ENCODE results near the gene CHD1. TPM values are rescaled to one million over a fixed set of nuclear protein-coding genes. Genes with fewer than 3 reads are reported as not detected.

The CHD1 gene
- total and polyA plus RNA-seq, 2 donors (not counting 3 experiments of a cell fraction or from before 2014, with no cell fraction given), result 16.2 to 48.9 TPM

DNA sequence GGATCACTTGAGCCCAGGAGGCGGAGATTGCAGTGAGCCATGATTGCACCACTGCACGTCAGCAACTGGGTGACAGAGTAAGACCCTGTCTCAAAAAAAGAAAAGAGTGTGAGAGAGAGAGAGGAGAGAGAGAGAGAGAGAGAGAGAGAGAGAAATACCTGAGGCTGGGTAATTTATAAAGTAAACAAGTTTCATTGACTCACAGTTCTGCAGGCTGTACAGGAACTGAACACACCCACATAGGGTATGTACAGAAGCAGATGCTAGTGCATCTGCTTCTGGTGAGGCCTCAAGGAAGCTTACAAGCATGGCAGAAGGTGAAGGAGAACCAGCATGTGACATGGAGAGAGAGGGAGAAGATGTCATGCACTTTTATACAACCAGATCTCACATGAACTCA is 46.4 kb upstream of the CHD1 start:
- ChIA-PET CTCF (no interaction called here), POLR2A (no interaction called here)
- DNase-seq (ENCODE audit: low read depth, low spot score) (no peak), FAIRE-seq (no peak)
- no peaks in the 10 kb centered on the region for H3K9me1 ChIP-seq (replicated peaks; ENCODE audit: control insufficient read depth, extremely low read depth, insufficient read depth, low read length)
- intact Hi-C loops (cut with micrococcal nuclease) (no loop called here), dilution Hi-C loops (cut with MboI; ENCODE audit: extremely low pct_ligation_motif_present, low sequenced_read_pairs) (no loop called here)
- no peaks in the 10 kb centered on the region for H3K79me2 ChIP-seq (ENCODE audit: control insufficient read depth, insufficient read depth, low read length)
- no peaks in the 10 kb centered on the region for H3K36me3 ChIP-seq (ENCODE audit: control insufficient read depth in 2 of 2, extremely low read depth in 1 of 2, insufficient read depth in 2 of 2, low read length in 2 of 2)
- BruUV-seq (replicated peaks), result no TSS peak
- no peak overlapping the region for H2AFZ ChIP-seq (ENCODE audit: low read depth, low read length)
- no peak overlapping the region for H3K9ac ChIP-seq (replicated peaks; ENCODE audit: extremely low read depth, insufficient read depth, low read length)
- H3K27me3 ChIP-seq (ENCODE audit: control insufficient read depth in 2 of 2, insufficient read depth in 2 of 2, low read length in 2 of 2), result no peaks in the 10 kb centered on the region
- no peaks in the 10 kb centered on the region for H3K4me1 ChIP-seq (ENCODE audit: control insufficient read depth, extremely low read depth, insufficient read depth, low read length)
- no peak overlapping the region for H3K27ac ChIP-seq (ENCODE audit: insufficient read depth, low read depth, low read length)
- H4K20me1 ChIP-seq (replicated peaks; ENCODE audit: control insufficient read depth, extremely low read depth, insufficient read depth, low read length), result no peaks in the 10 kb centered on the region
- TF ChIP-seq EZH2 (IDR thresholded peaks at IDR 0.05; ENCODE audit: borderline replicate concordance, low read depth, low read length, severe bottlenecking) (no peak), FOS (IDR thresholded peaks at IDR 0.05; ENCODE audit: borderline replicate concordance, insufficient read depth, low read length) (no peak), POLR2AphosphoS5 (IDR thresholded peaks at IDR 0.05; ENCODE audit: insufficient read depth, low read depth, low read length) (no peak), POLR2A (IDR thresholded peaks at IDR 0.05; ENCODE audit: low read depth, low read length) (no peak), GATA2 (IDR thresholded peaks at IDR 0.05; ENCODE audit: insufficient read depth, insufficient read length, low read depth, low read length) (no peak), MYC (IDR thresholded peaks at IDR 0.05; ENCODE audit: low read depth, low read length) (no peak), JUN (IDR thresholded peaks at IDR 0.05; ENCODE audit: borderline replicate concordance, insufficient read depth, insufficient read length, low read depth) (no peak)
- TF ChIP-seq, protein P1, sequence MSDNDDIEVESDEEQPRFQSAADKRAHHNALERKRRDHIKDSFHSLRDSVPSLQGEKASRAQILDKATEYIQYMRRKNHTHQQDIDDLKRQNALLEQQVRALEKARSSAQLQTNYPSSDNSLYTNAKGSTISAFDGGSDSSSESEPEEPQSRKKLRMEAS (IDR thresholded peaks at IDR 0.05; ENCODE audit: insufficient read depth, insufficient read length), result no peak
- TF ChIP-seq, protein P2, sequence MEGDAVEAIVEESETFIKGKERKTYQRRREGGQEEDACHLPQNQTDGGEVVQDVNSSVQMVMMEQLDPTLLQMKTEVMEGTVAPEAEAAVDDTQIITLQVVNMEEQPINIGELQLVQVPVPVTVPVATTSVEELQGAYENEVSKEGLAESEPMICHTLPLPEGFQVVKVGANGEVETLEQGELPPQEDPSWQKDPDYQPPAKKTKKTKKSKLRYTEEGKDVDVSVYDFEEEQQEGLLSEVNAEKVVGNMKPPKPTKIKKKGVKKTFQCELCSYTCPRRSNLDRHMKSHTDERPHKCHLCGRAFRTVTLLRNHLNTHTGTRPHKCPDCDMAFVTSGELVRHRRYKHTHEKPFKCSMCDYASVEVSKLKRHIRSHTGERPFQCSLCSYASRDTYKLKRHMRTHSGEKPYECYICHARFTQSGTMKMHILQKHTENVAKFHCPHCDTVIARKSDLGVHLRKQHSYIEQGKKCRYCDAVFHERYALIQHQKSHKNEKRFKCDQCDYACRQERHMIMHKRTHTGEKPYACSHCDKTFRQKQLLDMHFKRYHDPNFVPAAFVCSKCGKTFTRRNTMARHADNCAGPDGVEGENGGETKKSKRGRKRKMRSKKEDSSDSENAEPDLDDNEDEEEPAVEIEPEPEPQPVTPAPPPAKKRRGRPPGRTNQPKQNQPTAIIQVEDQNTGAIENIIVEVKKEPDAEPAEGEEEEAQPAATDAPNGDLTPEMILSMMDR (IDR thresholded peaks at IDR 0.05; ENCODE audit: extremely low read depth in 1 of 2, insufficient read depth in 1 of 2, low read depth in 1 of 2, low read length in 2 of 2), result no peak
- no peaks in the 10 kb centered on the region for H3K9me3 ChIP-seq (replicated peaks; ENCODE audit: control insufficient read depth, insufficient read depth, low read length)
- no peak overlapping the region for H3K4me2 ChIP-seq (ENCODE audit: insufficient read depth, low read length)
- no peak overlapping the region for H3K4me3 ChIP-seq (replicated peaks in 1 of 3; ENCODE audit: insufficient read depth in 1 of 3, low read depth in 1 of 3, low read length in 3 of 3)

All from endothelial cell of umbilical vein (primary cell).